Inflammatory macrophage treated with lipopolysaccharide for 1 hour (primary cell): ENCODE measurements around the gene ACTG1.
A peak's percentile ranks its signal among the peaks of the same experiment; 100 is the strongest.
"Not testable (repeated sequence)": the region's sequence is repeated elsewhere in the genome, so short reads cannot be mapped to it uniquely, and the experiment has no call there.

Experiments used
- DNase-seq, 2 donors: peaks; one replicate each; pipeline ENCODE4 v3.0.0-alpha.2; 2020 to 2022

Gene ACTG1

DNA sequence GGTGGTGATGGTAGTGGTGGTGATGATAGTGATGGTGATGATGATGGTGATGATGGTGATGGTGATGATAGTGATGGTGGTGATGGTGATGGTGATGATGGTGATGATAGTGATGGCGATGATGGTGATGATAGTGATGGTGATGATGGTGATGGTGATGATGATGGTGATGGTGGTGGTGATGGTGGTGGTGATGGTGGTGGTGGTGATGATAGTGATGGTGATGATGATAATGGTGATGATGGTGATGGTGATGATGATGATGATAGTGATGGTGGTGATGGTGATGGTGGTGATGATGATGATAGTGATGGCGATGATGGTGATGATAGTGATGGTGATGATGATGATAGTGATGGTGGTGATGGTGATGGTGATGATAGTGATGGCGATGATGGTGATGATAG, 19.4 kb upstream of the ACTG1 start:
- not testable (repeated sequence) for DNase-seq

DNA sequence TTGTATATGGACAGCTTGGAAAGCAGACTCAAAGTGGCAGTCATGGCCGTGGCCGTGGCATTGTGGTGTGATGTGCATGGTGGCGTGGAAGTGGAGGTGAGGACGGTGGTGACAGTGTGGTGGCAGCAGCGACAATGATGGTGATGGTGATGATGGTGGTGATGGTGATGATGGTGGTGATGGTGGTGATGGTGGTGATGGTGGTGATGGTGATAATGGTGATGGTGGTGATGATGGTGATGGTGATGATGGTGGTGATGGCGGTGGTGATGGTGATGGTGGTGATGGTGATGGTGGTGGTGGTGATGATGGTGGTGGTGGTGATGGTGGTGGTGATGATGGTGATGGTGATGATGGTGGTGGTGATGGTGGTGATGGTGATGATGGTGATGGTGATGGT, 18.4 kb upstream of the ACTG1 start:
- not testable (repeated sequence) for DNase-seq

DNA sequence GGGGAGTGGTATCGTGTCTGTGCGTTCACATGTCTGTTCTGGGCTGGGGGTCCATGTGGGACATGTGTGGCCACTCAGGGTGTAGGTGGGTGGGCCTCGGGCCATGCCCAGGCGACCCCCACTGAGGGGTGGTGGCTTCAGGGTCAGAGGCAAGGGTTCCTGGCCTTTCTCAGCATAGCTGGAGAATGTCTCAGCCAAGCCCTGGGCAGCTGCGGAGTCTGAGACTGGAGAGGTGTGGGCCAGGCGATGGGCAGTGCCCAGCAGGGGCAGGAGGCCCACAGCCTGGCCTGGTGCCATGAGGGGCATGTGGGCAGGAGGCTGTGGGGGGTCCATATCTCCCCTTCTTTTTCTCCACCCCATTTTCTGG, 16.8 kb upstream of the ACTG1 start:
- no peak for DNase-seq

DNA sequence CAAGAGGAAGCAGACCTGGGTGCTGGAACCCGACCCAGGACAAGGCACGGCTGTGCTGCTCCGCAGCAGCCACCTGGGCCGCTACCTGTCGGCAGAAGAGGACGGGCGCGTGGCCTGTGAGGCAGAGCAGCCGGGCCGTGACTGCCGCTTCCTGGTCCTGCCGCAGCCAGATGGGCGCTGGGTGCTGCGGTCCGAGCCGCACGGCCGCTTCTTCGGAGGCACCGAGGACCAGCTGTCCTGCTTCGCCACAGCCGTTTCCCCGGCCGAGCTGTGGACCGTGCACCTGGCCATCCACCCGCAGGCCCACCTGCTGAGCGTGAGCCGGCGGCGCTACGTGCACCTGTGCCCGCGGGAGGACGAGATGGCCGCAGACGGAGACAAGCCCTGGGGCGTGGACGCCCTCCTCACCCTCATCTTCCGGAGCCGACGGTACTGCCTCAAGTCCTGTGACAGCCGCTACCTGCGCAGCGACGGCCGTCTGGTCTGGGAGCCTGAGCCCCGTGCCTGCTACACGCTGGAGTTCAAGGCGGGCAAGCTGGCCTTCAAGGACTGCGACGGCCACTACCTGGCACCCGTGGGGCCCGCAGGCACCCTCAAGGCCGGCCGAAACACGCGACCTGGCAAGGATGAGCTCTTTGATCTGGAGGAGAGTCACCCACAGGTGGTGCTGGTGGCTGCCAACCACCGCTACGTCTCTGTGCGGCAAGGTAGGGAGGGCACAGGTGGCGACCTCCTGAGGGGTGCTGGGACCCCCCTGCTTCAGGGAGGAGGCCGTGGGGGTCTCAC, 16.2 kb upstream of the ACTG1 start:
- DNase-seq = no peak

DNA sequence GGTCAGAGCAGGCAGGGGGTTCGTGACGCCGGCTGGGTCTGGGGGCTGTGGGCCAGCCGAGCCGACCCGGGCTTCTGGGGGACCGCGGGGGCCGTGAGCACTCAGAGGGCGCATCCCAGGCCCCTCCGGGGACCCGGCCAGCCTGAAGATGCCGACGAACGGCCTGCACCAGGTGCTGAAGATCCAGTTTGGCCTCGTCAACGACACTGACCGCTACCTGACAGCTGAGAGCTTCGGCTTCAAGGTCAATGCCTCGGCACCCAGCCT, 15.7 kb upstream of the ACTG1 start:
- no peak for DNase-seq

DNA sequence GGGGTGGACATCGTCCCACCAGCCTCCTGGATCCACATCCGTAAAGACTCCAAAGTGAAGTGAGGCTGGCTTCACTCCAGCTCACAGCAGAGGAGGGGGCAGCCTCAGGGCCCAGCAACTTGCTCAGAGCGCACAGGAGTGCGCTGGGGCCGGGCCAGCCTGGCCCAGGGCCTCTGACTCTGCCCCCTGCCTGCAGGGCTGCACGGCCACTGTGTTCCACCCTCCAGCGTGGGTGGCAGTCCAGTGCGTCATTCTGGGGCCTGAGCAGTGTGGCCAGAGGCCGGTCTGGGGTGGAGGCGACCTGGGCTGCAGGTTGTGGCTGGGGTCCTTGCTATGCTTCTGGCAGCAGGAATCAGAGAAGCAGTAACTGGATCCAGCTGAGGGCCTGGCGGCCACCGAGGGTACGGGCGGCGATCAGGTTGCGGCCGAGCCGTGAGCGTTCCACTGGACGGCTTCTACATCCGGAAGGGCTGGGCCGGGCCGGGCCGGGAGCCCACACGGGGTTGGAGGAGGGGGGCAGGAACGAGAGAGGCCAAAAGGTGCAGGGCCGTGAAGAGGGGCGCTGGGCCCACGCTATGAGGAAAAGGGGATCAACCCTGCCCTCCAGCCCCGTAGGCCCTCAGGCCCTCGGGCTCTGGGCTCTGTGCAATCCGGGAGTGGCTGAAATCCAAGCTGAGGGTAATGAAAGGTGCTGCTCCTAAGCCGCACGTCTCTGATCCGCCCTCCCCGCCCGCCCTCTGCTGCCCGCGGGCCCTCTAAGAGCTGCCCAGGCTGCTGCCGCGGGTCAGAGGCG, 15.2 kb upstream of the ACTG1 start, which contains the start of gene FSCN2:
Gene FSCN2 (plus strand): TSS at position 787 of the 793 bp plus-strand sequence. CDS start 155 bp downstream, outside the sequence.
- no peak for DNase-seq

DNA sequence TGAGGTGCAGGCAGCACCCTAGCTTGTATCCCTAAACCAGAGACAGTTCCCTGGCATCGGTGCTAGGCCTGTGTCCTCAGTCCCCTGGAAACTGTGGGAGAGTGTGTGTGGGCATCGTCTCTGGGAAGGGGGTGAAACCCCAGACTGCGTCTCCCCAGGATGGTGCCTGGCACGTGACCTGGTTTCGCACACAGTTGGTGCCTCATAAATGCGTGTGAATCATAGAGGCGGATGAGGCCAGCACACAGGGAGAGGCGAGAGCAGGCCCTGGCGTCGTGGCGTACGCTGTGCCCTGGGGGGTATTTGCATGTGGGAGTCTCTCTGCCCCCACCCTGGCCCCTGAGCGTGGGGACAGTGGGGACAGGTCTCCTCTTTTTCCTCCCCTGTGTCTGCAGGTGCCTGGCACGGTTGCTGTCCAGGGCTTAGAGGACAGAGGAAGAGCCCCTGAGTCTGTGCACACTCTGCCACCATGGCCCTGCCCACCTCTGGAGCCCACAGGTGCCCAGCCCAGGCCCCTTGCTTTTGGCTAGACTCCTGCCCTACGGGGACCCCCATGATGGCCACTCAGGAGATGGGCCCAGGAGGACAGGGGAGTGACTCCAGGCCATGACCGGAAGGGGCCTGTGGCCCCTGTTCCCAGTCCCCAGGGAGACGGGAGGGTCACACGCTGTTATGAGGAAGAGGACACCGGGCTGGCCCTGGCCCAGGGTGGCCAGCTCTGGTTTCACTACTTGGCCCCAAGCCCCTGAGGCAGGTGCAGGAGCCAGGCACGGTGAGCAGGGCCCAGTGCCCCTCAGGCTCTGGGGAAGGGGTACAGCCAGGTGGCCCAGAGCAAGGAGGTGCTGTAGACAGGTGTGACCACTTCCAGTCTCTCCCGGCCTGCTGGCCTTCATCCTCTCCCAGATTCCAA, 14.3 kb upstream of the ACTG1 start:
- no peak for DNase-seq

DNA sequence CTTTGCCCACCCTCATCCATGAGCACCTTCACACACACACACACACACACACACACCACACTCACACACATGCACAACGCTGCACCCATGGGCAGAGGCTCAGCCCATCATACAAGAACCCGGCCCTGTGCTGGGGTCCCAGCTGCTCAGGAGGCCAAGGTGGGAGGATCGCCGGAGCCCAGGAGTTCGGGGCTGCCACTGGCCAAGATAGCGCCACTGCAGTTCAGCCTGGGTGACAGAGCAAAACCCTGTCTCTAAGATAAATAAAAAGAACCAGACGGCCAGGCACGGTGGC, 12.2 kb upstream of the ACTG1 start:
- no peak for DNase-seq

DNA sequence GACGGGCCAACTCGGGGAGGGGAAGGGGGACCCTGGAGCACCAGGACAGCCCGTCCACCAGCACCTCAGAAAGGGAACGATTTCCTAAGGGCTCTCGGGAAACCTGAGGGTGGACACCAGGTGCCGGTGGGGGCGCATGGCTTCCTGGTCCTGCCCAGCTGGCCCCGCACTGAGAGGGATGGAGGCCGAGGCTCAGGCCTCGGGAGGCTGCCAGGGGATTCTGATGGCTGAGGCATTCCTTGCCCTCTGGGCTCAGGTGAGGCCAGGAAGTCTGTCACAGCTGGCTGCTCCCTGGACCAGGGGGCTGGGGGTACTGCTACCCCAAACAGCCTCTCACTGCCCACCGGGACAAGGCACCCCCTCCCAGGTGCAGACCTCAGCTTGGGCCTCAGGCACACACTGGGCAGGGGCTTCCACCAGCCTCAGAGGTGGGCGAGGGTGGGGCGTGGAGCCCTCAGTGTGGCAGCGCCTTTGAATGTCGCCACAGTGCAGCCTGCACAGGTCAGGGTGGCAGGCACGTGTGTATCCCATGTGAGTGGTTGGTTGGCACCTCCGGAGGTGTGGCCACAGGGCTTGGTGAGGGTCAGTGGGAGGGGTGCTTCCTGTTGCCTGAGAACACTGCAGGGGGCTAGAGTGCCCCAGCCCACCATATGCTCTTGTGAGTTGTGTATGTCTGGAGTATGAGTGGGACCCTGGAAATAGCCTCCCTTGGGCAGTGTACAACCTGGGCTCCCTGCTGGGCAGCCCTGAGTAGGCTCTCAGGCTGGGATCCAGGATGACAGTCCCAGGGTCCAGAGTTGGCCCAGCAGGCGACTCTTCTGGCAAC, 11.7 kb upstream of the ACTG1 start:
- no peak for DNase-seq

DNA sequence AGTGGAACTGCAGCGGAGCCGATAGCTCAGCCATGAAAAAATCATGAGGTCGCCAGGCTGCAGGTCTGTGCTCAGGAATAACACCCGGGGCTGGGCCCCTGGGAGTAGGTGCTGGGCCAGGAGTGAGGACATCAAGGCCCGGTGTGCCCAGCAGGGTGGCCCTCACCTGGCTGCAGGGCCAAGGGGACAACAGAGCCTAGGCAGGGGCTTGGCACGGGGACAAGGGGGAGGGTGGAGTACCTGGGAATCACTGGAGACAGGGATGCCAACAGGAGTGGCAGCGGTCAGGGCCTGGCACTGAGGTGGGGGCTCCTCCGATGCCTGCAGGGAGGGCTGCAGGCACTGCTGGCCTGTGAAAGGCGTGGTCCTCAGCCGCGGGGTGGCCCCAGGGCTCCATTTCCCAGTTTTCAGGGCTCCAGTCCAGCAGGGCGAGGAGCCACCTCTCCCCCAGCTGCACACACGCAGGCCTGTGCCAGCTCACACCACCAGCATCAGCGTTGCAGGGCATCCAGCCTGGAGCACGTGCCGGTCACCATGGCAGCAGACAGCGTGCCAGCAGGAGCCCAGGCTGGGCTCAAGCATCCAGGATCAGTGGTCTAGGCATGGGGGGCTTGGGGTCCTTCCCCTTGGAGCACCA, 10.9 kb upstream of the ACTG1 start:
- no peak for DNase-seq

DNA sequence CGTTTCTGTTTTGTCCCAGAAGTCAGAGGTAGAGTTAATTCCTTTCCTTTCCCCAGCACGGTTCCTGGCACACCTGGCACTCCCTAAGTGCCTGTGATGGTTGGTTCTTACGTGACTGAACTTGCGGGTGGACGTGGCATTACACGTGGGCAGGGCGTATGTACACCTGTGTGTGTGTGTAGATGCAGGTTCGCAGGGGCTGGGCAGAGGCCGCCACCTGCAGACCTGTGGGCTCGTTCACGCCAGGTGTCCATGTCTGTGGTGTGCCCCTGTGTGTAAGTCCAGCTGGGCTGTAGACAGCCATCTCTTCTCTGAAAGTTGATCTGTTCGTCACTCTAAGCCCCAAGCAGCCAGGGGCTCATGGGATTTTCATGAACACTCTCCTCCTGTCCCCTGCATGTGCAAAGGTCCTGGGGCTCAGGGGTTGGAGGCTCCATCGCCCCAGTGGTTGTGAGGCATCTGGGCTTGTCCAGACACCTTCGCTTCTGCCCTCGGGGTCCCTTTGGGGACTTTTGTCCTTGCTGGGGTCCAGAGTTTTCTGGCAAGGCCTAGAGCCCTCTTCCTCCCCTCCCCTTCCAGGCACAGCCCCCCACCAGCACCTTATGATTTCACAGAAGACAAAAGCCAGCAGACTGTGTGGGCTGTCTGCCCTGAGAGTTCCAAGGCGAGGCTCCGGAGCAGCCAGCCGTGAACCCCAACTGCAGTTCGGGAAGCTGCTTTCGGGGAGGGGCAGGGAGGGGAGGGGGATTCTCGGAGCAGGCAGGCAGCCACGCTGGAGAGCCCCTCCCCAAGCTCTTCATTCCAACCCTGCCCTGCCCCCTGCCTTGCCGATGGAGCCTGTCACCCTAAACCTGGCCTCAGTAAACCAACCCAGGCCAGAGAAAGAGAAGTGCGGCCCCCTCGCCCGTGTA, 10.1 kb upstream of the ACTG1 start:
- peak in 1 of 2 donors; percentile 23 for DNase-seq

DNA sequence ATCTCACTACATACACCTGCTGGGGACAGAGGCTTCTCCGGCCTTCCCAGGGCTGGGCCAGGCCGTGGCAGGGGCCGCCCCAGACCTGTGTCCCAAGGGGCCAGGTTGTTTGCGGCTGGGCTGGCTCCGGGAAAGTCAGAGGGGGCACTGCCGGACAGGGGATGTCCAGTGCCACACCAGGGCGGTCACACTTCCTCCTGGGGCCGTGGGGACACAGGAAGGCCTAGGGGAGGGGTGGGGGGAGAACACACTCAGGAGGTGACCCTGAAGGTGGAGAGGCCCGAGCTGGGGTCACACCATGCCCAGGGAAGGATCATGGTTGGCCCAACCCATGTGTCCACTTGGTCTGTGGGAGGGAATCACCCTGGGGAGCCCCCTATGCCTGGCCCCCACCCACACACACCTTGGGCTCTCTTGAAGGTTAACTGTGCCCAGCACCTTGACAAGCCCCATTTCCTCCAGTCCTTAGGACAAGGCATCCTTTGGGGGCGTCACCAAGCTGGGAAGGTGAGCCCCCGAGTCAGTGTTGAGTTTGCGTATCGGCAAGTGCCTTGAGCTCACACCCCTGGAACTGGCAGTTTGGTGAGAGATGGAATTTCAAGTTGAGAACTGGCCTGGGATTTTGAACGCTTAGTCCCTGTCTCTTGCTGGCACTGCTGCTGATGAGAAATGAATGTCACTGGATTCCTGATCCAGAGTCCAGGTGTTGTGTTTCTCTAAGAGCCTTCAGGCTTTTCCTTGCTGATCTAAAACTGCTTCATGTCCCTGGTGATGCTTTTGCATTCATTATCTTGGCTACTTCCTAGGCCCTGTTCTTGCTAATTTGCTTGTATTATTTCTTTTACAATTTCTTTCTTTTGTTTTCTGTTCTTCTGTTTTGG, 7.7 kb upstream of the ACTG1 start:
- DNase-seq = no peak

DNA sequence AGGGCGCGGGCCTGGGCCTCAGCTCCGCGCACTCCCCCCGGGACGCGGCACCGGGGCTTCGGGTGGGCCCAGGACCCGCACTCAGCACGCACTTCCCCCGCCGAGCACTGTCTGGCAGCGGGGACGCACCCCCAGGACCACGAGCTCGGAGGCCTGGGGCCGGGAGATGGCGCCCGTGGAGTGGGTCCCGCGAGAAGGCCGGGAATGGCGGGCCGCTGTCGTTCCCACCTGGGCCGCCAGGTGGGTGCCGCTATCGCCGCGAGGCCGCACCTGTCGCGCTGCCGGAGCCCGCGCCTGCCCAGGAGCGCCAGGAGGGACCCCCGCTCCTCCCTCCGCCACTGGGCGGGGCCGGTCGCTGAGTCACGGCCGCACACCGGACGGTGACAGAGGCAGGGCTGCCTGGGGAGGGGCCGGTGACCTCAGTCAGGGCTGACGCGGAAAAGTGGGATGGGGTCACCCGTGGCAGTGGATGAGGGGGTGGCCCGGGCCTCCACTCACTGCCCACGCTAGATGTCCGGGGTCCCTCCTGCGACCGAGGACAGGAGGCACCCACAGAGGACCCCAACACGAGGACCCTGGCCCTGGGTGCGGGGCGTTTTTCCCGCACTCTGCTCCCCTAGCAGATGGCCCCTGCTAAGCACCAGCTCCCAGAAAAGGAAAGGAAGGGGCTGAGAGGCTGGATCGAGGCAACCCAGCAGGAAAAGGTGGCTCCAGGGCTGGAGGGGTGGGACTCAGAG, 6.9 kb upstream of the ACTG1 start:
- peak; percentile 15 to 21 for DNase-seq

DNA sequence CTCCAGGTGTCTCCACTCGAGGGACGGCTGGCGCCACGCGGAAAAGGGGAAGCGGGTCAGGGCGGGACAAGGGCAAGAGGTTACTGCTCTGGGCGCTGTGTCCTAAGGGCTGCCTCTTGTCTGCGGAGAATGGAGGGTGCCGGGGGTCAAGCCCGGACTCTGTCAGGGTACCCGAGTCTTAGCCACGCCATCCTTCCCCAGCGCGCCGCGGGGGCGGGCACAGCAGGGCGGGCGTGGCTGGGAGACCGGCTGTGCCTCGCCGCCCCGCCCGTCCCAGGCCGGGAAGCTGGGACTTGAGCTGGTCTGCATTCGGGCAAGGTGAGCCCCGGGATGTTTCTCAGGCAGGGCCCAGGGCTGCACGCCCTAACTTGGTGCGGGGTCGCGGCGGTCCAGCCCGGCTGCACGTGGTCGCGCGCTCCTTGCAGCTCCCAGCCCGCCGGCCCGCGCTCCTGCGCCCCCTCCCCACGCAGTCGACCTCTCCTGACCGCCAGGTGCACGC, 6.2 kb upstream of the ACTG1 start:
- peak; percentile 7 to 33 for DNase-seq

DNA sequence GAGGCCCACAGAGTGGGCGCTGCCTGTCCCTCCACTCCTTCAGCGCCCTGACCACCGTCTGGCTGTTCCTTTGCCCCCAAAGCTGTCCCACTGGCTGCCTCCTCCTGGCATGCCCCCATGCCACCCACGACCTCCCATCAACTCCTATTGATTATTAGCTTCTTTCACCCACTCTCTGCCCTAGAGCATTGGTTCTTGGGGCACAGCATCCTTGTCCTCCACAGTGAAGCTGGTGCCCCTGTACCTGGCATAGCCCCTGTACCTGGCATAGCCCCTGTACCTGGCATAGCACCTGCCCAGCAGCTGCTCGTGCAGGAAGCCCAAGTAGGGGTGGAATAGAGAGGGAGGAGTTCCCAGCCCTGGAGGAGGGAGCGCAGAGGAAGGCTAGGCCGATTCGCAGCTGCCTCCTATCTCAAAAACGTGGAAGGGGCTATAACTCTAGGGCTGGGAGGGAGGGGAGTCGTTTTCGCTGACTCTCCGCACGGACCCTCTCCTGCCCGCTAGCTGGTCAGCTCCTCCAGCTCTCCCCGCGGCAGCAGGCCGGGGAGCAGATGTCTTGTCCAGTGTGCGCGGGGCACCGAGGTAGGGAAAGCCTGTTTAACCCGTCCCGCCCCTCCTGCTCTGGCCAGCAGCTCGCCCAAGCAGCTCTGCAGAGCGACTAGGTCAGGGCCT, 5.7 kb upstream of the ACTG1 start:
- DNase-seq = no peak

DNA sequence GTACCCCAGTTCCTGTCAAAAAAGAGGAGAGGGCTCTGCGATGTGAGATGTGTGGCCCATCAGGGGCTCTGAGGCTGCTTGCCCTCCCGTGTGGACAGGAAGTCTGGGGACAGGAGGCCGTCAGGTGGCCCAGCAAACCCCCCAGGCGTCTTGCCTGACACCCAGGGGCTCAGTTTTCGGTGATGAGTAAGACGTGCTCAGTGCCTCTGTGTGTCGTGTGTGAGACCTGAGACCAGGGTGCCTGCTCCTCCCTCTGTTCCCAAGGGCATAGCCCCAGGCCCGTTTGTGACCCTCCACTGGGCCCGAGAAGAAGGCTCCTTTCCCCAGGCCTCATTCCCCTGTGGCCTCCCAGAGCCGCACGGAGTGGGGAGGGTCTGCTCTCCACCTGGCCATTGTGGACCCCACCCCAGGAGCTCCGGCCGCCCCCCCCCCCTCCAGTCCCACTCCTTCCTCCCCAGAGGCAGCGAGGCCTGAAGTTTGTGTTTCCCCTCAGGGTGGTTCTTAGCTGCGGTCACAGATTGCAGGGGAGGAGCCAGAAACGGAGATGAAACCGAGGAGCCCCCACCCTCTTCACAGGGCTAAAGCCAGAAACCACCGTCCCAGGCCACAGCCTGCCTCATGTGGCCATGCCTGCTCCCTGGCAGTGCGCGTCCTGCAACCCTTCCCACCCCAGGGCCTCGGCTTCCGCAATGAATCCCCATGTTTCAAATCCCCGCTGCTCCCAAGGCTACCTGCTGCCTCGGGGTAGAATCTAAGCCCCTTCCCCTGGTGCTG, 4.9 kb upstream of the ACTG1 start:
- DNase-seq = peak; percentile 7 to 10

DNA sequence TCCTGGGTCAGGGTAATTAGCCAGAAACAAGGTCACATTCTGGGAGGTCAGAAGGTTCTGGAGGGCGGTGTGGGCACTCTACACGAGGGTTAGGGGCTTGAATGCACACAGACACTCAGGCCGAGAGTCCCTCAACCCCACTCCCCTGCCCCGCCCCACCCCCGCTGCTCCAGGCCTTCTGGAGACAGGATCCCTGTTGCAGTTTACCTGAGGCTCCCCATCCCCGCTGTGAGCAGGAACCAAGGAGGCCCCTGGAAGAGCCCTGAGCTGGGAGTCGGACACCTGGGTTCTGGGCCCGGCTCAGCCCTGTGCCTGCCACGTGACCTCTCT, 4.4 kb upstream of the ACTG1 start:
- DNase-seq = no peak

DNA sequence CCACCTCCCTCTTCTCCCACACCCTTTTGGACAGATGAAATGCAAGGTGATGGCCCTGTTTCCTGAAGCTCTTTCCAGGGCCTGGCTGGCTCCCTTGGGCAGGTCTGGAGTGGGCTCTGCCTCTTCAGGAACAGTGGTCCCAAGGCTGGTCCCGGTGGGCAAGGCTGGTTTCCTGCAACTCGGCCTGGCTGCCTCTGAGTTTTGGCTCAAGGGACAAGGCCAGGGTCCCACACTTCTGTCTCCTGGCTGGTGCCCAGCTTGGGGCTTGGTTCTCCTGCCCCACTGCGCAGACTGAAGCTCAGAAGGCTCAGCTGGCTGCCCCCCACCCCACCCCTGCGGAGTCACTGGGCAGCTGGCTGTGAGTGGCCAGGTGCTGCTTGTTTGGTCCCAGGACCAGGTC, 3.8 kb upstream of the ACTG1 start:
- no peak for DNase-seq
